Fibroblast of lung (primary cell): Measurements from ENCODE around the gene SPOCK1. TPM values are rescaled to one million over a fixed set of nuclear protein-coding genes. Genes with fewer than 3 reads are reported as not detected.
A peak's percentile ranks its signal among the peaks of the same experiment; 100 is the strongest.

ENCODE experiments used
- DNase-seq, 2 donors: peaks; one replicate each; pipeline versions ENCODE4 v3.0.0 to v3.0.0-alpha.2; 2010; ENCODE audit warnings: low read depth in 2 of 2
- H2AFZ ChIP-seq: 2 replicates; pipeline ENCODE4 v1.5.1; 2012; ENCODE audit warnings: low read length, control low read depth, inconsistent platforms
- H3K27ac ChIP-seq: 2 replicates; pipeline ENCODE4 v1.5.1; 2011; ENCODE audit warnings: low read length, control low read depth; ENCODE audit not compliant: insufficient read depth
- H3K27me3 ChIP-seq: 2 replicates; pipeline ENCODE4 v1.5.1; 2011; ENCODE audit warnings: mild to moderate bottlenecking, low read length; ENCODE audit not compliant: control insufficient read depth, insufficient read depth
- H3K36me3 ChIP-seq: 2 replicates; pipeline ENCODE4 v1.5.1; 2011; ENCODE audit warnings: low read length; ENCODE audit not compliant: control insufficient read depth, insufficient read depth
- H3K4me1 ChIP-seq: 2 replicates; pipeline ENCODE4 v1.5.1; 2011; ENCODE audit warnings: low read length; ENCODE audit not compliant: control insufficient read depth, insufficient read depth; ENCODE audit errors: extremely low read depth
- H3K4me2 ChIP-seq: 2 replicates; pipeline ENCODE4 v1.5.1; 2011; ENCODE audit warnings: low read length, control low read depth; ENCODE audit not compliant: insufficient read depth; ENCODE audit errors: extremely low read depth
- H3K4me3 ChIP-seq, 4 experiments: fragments of 200-600 bp in 1 of 4; sonication (generic) in 1 of 4; replicated peaks in 1 of 4; 2 replicates each; pipeline ENCODE4 v1.5.1; 2011 to 2016; ENCODE audit warnings: low read length in 4 of 4, low read depth in 3 of 4, mild to moderate bottlenecking in 3 of 4, control low read depth in 2 of 4, inconsistent platforms in 1 of 4, mixed read lengths in 1 of 4; ENCODE audit not compliant: insufficient read depth in 1 of 4; ENCODE audit errors: control extremely low read depth in 1 of 4
- H3K79me2 ChIP-seq: 2 replicates; pipeline ENCODE4 v1.5.1; 2012; ENCODE audit warnings: mild to moderate bottlenecking, low read length, inconsistent platforms; ENCODE audit not compliant: control insufficient read depth, insufficient read depth
- H3K9ac ChIP-seq: 2 replicates; pipeline ENCODE4 v1.5.1; 2011; ENCODE audit warnings: mild to moderate bottlenecking, low read length, control low read depth; ENCODE audit not compliant: insufficient read depth
- H3K9me3 ChIP-seq: 2 replicates; pipeline ENCODE4 v1.5.1; 2012; ENCODE audit warnings: low read depth, low read length; ENCODE audit not compliant: control insufficient read depth, insufficient read depth
- H4K20me1 ChIP-seq: 2 replicates; pipeline ENCODE4 v1.5.1; 2011; ENCODE audit warnings: low read length; ENCODE audit not compliant: control insufficient read depth, insufficient read depth; ENCODE audit errors: extremely low read depth
- EZH2 ChIP-seq: IDR thresholded peaks from 2 replicates; pipeline ENCODE4 v1.5.1; 2012; ENCODE audit warnings: low read length, control low read depth, mild to moderate bottlenecking; ENCODE audit errors: missing control alignments
- polyA plus RNA-seq, 2 donors: library from polyadenylated mRNA; depleted of rRNA in 1 of 2; stranded (reverse) in 1 of 2; unstranded in 1 of 2; fragments of >200 nt; gene quantifications; 2 replicates each; pipeline ENCODE4 v1.2.1, GENCODE V29; 2011 to 2012; ENCODE audit warnings: missing spikeins in 1 of 2
- total RNA-seq: library from RNA; depleted of rRNA; stranded (reverse); fragments of >200 nt; gene quantifications from 2 replicates; pipeline ENCODE4 v1.2.1, GENCODE V29; 2014
- TF ChIP-seq, protein P1 (sequence below), 2 donors: IDR thresholded peaks in 1 of 2; conservative IDR thresholded peaks in 1 of 2; 1 replicate in 1 of 2; 2 replicates in 1 of 2; pipeline ENCODE4 v1.5.1; 2011 to 2012; ENCODE audit warnings: low read length in 2 of 2, control low read depth in 1 of 2, inconsistent platforms in 1 of 2, low read depth in 1 of 2, mild to moderate bottlenecking in 1 of 2

SPOCK1 gene
- total and polyA plus RNA-seq, 2 donors (not counting 1 experiment from before 2014, with no cell fraction given) = 11.1 to 34.9 TPM

DNA sequence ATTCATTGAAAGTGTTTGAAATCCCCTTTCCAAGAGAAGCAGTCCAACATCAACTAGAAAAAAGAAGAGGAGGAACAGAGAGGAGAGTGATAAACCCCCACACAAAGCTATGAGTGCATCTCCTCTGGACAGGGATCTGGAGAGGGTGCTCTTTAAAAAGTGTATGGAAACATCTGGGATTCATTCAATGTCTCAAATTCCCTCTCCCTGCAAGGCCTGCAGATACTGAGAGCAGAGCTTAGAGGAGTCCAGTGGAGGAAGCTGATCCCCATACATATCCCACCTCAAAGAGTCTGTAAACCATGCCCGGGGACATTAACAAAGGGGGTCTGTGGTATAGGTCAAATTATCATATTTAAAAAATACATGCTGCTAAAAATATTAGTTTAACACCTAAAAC, 2.2 kb downstream of the SPOCK1 start:
- Histone ChIP-seq H2AFZ (no peak overlapping the region), H3K9me3 (no peaks in the 10 kb centered on the region), H3K27me3 (peaks cover 6% of the 10 kb centered on the region), H3K4me1 (peaks cover 3% of the 10 kb centered on the region), H3K36me3 (no peaks in the 10 kb centered on the region), H3K4me3 (peak overlapping the region in 1 of 4 experiments; percentile 77), H3K79me2 (no peaks in the 10 kb centered on the region), H3K9ac (no peak overlapping the region), H4K20me1 (no peaks in the 10 kb centered on the region), H3K27ac (no peak overlapping the region), H3K4me2 (no peak overlapping the region)
- TF ChIP-seq, protein P1, sequence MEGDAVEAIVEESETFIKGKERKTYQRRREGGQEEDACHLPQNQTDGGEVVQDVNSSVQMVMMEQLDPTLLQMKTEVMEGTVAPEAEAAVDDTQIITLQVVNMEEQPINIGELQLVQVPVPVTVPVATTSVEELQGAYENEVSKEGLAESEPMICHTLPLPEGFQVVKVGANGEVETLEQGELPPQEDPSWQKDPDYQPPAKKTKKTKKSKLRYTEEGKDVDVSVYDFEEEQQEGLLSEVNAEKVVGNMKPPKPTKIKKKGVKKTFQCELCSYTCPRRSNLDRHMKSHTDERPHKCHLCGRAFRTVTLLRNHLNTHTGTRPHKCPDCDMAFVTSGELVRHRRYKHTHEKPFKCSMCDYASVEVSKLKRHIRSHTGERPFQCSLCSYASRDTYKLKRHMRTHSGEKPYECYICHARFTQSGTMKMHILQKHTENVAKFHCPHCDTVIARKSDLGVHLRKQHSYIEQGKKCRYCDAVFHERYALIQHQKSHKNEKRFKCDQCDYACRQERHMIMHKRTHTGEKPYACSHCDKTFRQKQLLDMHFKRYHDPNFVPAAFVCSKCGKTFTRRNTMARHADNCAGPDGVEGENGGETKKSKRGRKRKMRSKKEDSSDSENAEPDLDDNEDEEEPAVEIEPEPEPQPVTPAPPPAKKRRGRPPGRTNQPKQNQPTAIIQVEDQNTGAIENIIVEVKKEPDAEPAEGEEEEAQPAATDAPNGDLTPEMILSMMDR (conservative IDR thresholded peaks at IDR 0.05 in 1 of 2, IDR thresholded peaks at IDR 0.05 in 1 of 2; ENCODE audit: low read depth in 1 of 2, low read length in 2 of 2) = no peak
- TF ChIP-seq EZH2 = no peak
- DNase-seq = no peak

- Histone ChIP-seq H3K9me3 (no peaks in the 10 kb centered on the region), H3K9ac (no peak overlapping the region), H3K36me3 (no peaks in the 10 kb centered on the region), H3K27me3 (no peaks in the 10 kb centered on the region), H2AFZ (no peak overlapping the region), H4K20me1 (no peaks in the 10 kb centered on the region), H3K4me3 (no peak overlapping the region), H3K4me2 (no peak overlapping the region), H3K79me2 (no peaks in the 10 kb centered on the region), H3K4me1 (peaks cover 4% of the 10 kb centered on the region), H3K27ac (no peak overlapping the region)
- peak in 1 of 2 donors; percentile 97 for DNase-seq
- no peak for TF ChIP-seq EZH2
- TF ChIP-seq, protein P1 (conservative IDR thresholded peaks at IDR 0.05 in 1 of 2, IDR thresholded peaks at IDR 0.05 in 1 of 2; ENCODE audit: low read depth in 1 of 2, low read length in 2 of 2) = no peak
Observed at GRCh38 chr5:137492331-137492730, 6.8 kb downstream of the SPOCK1 start.

- no peak overlapping the region for H3K27ac ChIP-seq
- H3K9ac ChIP-seq = no peak overlapping the region
- no peaks in the 10 kb centered on the region for H4K20me1 ChIP-seq
- no peak overlapping the region for H2AFZ ChIP-seq
- no peaks in the 10 kb centered on the region for H3K27me3 ChIP-seq
- no peaks in the 10 kb centered on the region for H3K36me3 ChIP-seq
- H3K4me2 ChIP-seq = no peak overlapping the region
- peaks cover 6% of the 10 kb centered on the region for H3K4me1 ChIP-seq
- no peaks in the 10 kb centered on the region for H3K9me3 ChIP-seq
- DNase-seq = peak in 1 of 2 donors; percentile 88
- no peaks in the 10 kb centered on the region for H3K79me2 ChIP-seq
- TF ChIP-seq, protein P1 (conservative IDR thresholded peaks at IDR 0.05 in 1 of 2, IDR thresholded peaks at IDR 0.05 in 1 of 2; ENCODE audit: low read depth in 1 of 2, low read length in 2 of 2) = no peak
- TF ChIP-seq EZH2 = no peak
- H3K4me3 ChIP-seq = no peak overlapping the region
Observed at GRCh38 chr5:137491121-137491520, 8.0 kb downstream of the SPOCK1 start.
